Activated T-helper 1 cell treated with anti-CD3 and anti-CD28 coated beads, Interleukin-12 subunit alpha, Interleukin-12 subunit beta, Interleukin-2, Interleukin-4 antibody, amounts not matched to agents 30 ng/mL and 10 ng/mL and 1 ng/mL, durations not matched to agents 14 hours and 24 hours and 36 hours (primary cell): ENCODE measurements around the gene PLAC1. TPM values are rescaled to one million over a fixed set of nuclear protein-coding genes. Genes with fewer than 3 reads are reported as not detected.

ENCODE experiments used
- DNase-seq: peaks from one replicate; pipeline ENCODE4 v3.0.0; 2021; ENCODE audit warnings: low spot score
- H3K27ac Mint-ChIP-seq: one replicate; pipeline ENCODE4 v1.8.0; 2021; ENCODE audit warnings: mild to moderate bottlenecking, mixed read lengths
- H3K27me3 Mint-ChIP-seq: one replicate; pipeline ENCODE4 v1.8.0; 2022; ENCODE audit warnings: mild to moderate bottlenecking, moderate library complexity, mixed read lengths; ENCODE audit not compliant: insufficient read depth
- H3K36me3 Mint-ChIP-seq: one replicate; pipeline ENCODE4 v1.8.0; 2021; ENCODE audit warnings: low read depth, mixed read lengths
- H3K4me1 Mint-ChIP-seq: one replicate; pipeline ENCODE4 v1.8.0; 2021; ENCODE audit warnings: low read depth, mixed read lengths
- H3K4me3 Mint-ChIP-seq: one replicate; pipeline ENCODE4 v1.8.0; 2021; ENCODE audit warnings: mild to moderate bottlenecking, moderate library complexity, mixed read lengths
- H3K9me3 Mint-ChIP-seq: one replicate; pipeline ENCODE4 v1.8.0; 2021; ENCODE audit warnings: mixed read lengths
- intact Hi-C: fragments of 100-400 bp; cut with micrococcal nuclease; formaldehyde crosslinking; loops from one replicate; pipeline ENCODE4 v1.15.1; 2024
- total RNA-seq: library from RNA; stranded (reverse); gene quantifications from 2 replicates; pipeline ENCODE4 v1.2.3, GENCODE V29; 2022

The PLAC1 gene
- total RNA-seq, 1 donor from 2014 or later, result not detected

- peaks cover 2% of the 10 kb centered on the region for H3K36me3 Mint-ChIP-seq
- intact Hi-C loops, result loop anchor here (1.0 kb wide), 2 partner anchors 9 to 20 kb away; no protein-coding TSS in a partner anchor
- no peaks in the 10 kb centered on the region for H3K9me3 Mint-ChIP-seq
- H3K4me3 Mint-ChIP-seq, result no peak overlapping the region
- no peak overlapping the region for H3K27ac Mint-ChIP-seq
- H3K4me1 Mint-ChIP-seq, result peaks cover 7% of the 10 kb centered on the region
- DNase-seq, result no peak
- H3K27me3 Mint-ChIP-seq, result peaks cover 2% of the 10 kb centered on the region
Measured at GRCh38 chrX:134634691-134635090, 23.6 kb downstream of the PLAC1 start.

GRCh38 chrX:134633832-134634231 lies 24.4 kb downstream of the PLAC1 start:
- no peaks in the 10 kb centered on the region for H3K9me3 Mint-ChIP-seq
- intact Hi-C loops, result loop anchor here (1.0 kb wide), 1 partner anchor 9 kb away; no protein-coding TSS in a partner anchor
- peaks cover 7% of the 10 kb centered on the region for H3K4me1 Mint-ChIP-seq
- no peak for DNase-seq
- peaks cover 2% of the 10 kb centered on the region for H3K36me3 Mint-ChIP-seq
- peaks cover 2% of the 10 kb centered on the region for H3K27me3 Mint-ChIP-seq
- no peak overlapping the region for H3K27ac Mint-ChIP-seq
- no peak overlapping the region for H3K4me3 Mint-ChIP-seq

- H3K36me3 Mint-ChIP-seq, result peaks cover 2% of the 10 kb centered on the region
- no peaks in the 10 kb centered on the region for H3K9me3 Mint-ChIP-seq
- DNase-seq, result no peak
- intact Hi-C loops, result no loop called here
- no peak overlapping the region for H3K27ac Mint-ChIP-seq
- peaks cover 2% of the 10 kb centered on the region for H3K27me3 Mint-ChIP-seq
- H3K4me3 Mint-ChIP-seq, result no peak overlapping the region
- peaks cover 7% of the 10 kb centered on the region for H3K4me1 Mint-ChIP-seq
Measured at GRCh38 chrX:134633394-134633793, 24.9 kb downstream of the PLAC1 start.

- no peaks in the 10 kb centered on the region for H3K9me3 Mint-ChIP-seq
- DNase-seq, result no peak
- peaks cover 7% of the 10 kb centered on the region for H3K4me1 Mint-ChIP-seq
- H3K27ac Mint-ChIP-seq, result no peak overlapping the region
- peaks cover 6% of the 10 kb centered on the region for H3K27me3 Mint-ChIP-seq
- H3K36me3 Mint-ChIP-seq, result peaks cover 2% of the 10 kb centered on the region
- intact Hi-C loops, result no loop called here
- H3K4me3 Mint-ChIP-seq, result no peak overlapping the region
Measured at GRCh38 chrX:134632355-134632754, 25.9 kb downstream of the PLAC1 start.

GRCh38 chrX:134631426-134632346 lies 26.6 kb downstream of the PLAC1 start:
- no peaks in the 10 kb centered on the region for H3K9me3 Mint-ChIP-seq
- peaks cover 6% of the 10 kb centered on the region for H3K27me3 Mint-ChIP-seq
- intact Hi-C loops, result no loop called here

GRCh38 chrX:134628663-134629062 lies 29.6 kb downstream of the PLAC1 start:
- intact Hi-C loops, result loop anchor here (10.0 kb wide), 1 partner anchor 86 kb away; no protein-coding TSS in a partner anchor
- Mint-ChIP-seq H3K4me1 (peaks cover 10% of the 10 kb centered on the region), H3K4me3 (no peak overlapping the region), H3K27ac (no peak overlapping the region), H3K27me3 (peaks cover 5% of the 10 kb centered on the region), H3K36me3 (no peaks in the 10 kb centered on the region), H3K9me3 (no peaks in the 10 kb centered on the region)
- no peak for DNase-seq

More at GRCh38 chrX:134631426-134632346, 26.6 kb downstream of the PLAC1 start:
- no peak overlapping the region for H3K4me3 Mint-ChIP-seq
- H3K27ac Mint-ChIP-seq, result no peak overlapping the region
- peaks cover 7% of the 10 kb centered on the region for H3K4me1 Mint-ChIP-seq
- DNase-seq, result no peak
- peaks cover 2% of the 10 kb centered on the region for H3K36me3 Mint-ChIP-seq

- no peak for DNase-seq
- peaks cover 5% of the 10 kb centered on the region for H3K27me3 Mint-ChIP-seq
- intact Hi-C loops, result loop anchor here (10.0 kb wide), 1 partner anchor 88 kb away; no protein-coding TSS in a partner anchor
- no peaks in the 10 kb centered on the region for H3K9me3 Mint-ChIP-seq
- H3K4me1 Mint-ChIP-seq, result peaks cover 27% of the 10 kb centered on the region
- no peak overlapping the region for H3K4me3 Mint-ChIP-seq
- H3K36me3 Mint-ChIP-seq, result no peaks in the 10 kb centered on the region
- H3K27ac Mint-ChIP-seq, result no peak overlapping the region
Measured at GRCh38 chrX:134626434-134626833, 31.8 kb downstream of the PLAC1 start.

GRCh38 chrX:134625315-134625718 lies 33.0 kb downstream of the PLAC1 start:
- intact Hi-C loops, result loop anchor here (1.0 to 10.0 kb wide), 2 partner anchors 9 to 89 kb away; no protein-coding TSS in a partner anchor

GRCh38 chrX:134624046-134624430 lies 34.2 kb downstream of the PLAC1 start:
- intact Hi-C loops, result loop anchor here (10.0 kb wide), 1 partner anchor 91 kb away; no protein-coding TSS in a partner anchor
- H3K36me3 Mint-ChIP-seq, result no peaks in the 10 kb centered on the region
- H3K9me3 Mint-ChIP-seq, result no peaks in the 10 kb centered on the region
- peaks cover 27% of the 10 kb centered on the region for H3K4me1 Mint-ChIP-seq
- no peak overlapping the region for H3K4me3 Mint-ChIP-seq
- no peak overlapping the region for H3K27ac Mint-ChIP-seq
- DNase-seq, result no peak
- peaks cover 5% of the 10 kb centered on the region for H3K27me3 Mint-ChIP-seq

More at GRCh38 chrX:134625315-134625718, 33.0 kb downstream of the PLAC1 start:
- Mint-ChIP-seq H3K9me3 (no peaks in the 10 kb centered on the region), H3K36me3 (no peaks in the 10 kb centered on the region), H3K27ac (peak overlapping the region; percentile 44), H3K27me3 (peaks cover 5% of the 10 kb centered on the region), H3K4me3 (no peak overlapping the region), H3K4me1 (peaks cover 27% of the 10 kb centered on the region)
- no peak for DNase-seq

- no peak overlapping the region for H3K27ac Mint-ChIP-seq
- H3K27me3 Mint-ChIP-seq, result peaks cover 5% of the 10 kb centered on the region
- H3K9me3 Mint-ChIP-seq, result no peaks in the 10 kb centered on the region
- no peak for DNase-seq
- no peak overlapping the region for H3K4me3 Mint-ChIP-seq
- peaks cover 27% of the 10 kb centered on the region for H3K4me1 Mint-ChIP-seq
- intact Hi-C loops, result loop anchor here (10.0 kb wide), 1 partner anchor 91 kb away; no protein-coding TSS in a partner anchor
- no peaks in the 10 kb centered on the region for H3K36me3 Mint-ChIP-seq
Measured at GRCh38 chrX:134623293-134624045, 34.8 kb downstream of the PLAC1 start.

- H3K27ac Mint-ChIP-seq, result no peak overlapping the region
- intact Hi-C loops, result loop anchor here (1.0 to 10.0 kb wide), 3 partner anchors 23 to 92 kb away; no protein-coding TSS in a partner anchor
- H3K4me3 Mint-ChIP-seq, result no peak overlapping the region
Measured at GRCh38 chrX:134622813-134623185, 35.5 kb downstream of the PLAC1 start.

GRCh38 chrX:134622056-134622812 lies 36.0 kb downstream of the PLAC1 start:
- intact Hi-C loops, result loop anchor here (1.0 to 10.0 kb wide), 3 partner anchors 23 to 93 kb away; no protein-coding TSS in a partner anchor
- Mint-ChIP-seq H3K4me3 (no peak overlapping the region), H3K27ac (peak overlapping the region; percentile 34), H3K9me3 (no peaks in the 10 kb centered on the region), H3K36me3 (no peaks in the 10 kb centered on the region), H3K4me1 (peaks cover 27% of the 10 kb centered on the region), H3K27me3 (peaks cover 3% of the 10 kb centered on the region)
- DNase-seq, result peak; percentile 6

More at GRCh38 chrX:134622813-134623185, 35.5 kb downstream of the PLAC1 start:
- H3K36me3 Mint-ChIP-seq, result no peaks in the 10 kb centered on the region
- peaks cover 27% of the 10 kb centered on the region for H3K4me1 Mint-ChIP-seq
- peaks cover 5% of the 10 kb centered on the region for H3K27me3 Mint-ChIP-seq
- DNase-seq, result no peak
- no peaks in the 10 kb centered on the region for H3K9me3 Mint-ChIP-seq
